Raji (cell line): ENCODE results near the gene FBXO42.

Experiments used
- POLR2A ChIP-seq: IDR thresholded peaks from 2 replicates; pipeline ENCODE4 v1.6.1; 2011; ENCODE audit warnings: low read depth, low read length, control low read depth; ENCODE audit not compliant: insufficient read depth

The FBXO42 gene

DNA sequence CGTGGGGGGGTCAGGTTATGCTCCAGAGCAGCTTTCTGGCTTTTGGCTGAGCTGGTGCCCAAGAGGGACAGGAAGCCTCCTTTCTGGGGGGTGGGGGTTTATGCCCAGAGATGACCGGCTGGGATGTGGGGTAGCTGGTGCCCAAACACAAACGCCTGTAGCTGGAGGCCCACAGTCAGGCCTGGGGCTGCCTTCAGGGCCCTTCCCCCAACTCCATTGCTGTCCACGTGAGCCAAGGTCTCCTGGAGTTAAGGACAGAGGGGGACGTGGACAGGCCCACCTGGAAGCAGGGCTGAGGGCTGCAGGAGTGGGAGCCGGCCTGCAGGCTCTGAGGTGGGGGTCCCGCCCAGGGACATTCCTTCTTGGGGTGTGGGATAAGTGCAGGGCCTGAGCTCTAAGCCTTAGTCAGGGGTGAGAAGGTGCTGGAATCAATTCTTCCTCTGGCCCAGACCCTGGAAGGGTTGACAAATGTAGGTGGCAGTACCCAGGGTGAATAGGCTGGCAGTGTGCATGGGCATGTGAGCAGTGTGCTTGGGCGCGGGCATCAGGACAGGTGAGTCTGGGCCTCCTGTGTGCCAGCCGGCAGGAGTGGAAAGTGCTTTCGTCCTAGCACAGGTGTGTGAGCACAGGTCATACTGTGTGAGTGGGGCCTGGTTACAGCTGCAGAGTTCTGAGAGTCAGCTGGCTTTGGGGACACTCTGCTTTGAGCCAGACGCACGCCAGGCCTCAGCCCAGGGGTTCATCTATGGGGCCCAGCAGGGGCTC lies 122.1 kb downstream of the FBXO42 start:
- TF ChIP-seq POLR2A: no peak

DNA sequence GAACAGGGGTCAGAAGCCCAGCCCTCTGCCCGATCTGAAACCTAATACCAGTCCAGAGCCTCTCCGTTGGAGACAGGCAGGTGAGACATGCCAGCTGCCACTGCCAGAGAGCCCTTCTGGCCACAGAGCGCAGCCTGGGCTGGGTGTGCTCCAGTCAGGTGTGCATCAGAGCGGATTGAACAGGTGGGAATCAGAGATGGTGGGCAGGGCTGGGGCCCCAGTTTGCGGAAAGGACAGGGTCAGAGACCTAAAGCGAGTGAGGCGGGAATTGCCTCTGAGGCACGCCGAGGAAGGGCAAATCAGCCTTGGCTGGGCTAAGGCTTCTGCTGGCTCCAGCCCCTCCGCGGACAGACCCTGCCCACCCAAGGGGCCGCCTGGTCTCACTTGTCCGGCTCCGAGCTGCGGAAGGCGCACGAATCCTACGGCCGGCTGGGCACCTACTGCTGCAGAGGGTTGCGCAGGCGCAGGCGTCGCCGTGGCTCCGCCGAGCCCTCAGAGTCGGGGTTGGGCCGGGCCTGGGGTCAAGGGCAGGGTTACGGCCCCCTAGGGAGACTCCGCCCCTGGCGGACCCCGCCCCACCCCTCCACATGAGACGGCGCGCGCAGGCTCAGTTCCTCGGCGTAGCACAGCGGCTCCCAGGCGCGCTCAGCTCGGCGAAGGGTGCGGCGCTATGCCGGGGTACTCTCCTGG lies 125.6 kb downstream of the FBXO42 start:
- TF ChIP-seq POLR2A: no peak

DNA sequence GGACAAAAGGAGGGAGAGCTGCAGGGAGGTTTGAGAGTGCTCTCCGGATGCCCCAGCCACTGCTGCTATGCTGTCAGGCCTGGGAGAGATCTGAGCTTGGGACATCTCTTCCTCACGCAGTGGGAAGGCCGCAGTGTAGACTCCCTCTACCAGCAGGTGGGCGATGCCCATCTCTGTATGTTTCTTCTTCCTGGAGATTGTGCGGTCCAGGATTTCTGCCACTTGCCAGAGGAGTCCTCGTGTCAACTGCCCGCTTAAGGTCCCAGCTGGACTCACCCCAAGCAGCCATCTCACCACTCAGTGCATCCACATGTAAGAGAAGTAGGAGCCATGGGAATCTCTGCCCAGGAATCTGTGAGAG lies 126.2 kb downstream of the FBXO42 start:
- TF ChIP-seq POLR2A: no peak

DNA sequence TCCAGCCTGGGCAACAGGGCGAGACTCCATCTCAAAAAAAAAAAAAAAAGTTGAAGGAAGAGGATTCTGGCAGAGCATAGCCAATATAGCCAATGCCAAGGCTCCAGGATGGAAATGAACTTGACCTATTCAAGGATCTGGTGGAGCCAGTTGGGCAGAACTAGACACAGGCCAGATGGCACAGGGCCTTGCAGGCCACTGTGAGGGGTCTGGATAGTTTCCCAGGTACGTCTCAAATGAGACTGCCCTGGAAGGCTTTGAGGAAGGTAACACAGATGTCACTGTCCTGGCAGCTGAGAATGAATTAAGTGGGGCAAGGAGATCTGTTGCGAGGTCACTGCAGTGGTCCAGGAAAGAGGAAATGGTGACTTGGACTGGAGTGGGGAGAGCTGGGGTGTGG lies 127.8 kb downstream of the FBXO42 start:
- no peak for TF ChIP-seq POLR2A

DNA sequence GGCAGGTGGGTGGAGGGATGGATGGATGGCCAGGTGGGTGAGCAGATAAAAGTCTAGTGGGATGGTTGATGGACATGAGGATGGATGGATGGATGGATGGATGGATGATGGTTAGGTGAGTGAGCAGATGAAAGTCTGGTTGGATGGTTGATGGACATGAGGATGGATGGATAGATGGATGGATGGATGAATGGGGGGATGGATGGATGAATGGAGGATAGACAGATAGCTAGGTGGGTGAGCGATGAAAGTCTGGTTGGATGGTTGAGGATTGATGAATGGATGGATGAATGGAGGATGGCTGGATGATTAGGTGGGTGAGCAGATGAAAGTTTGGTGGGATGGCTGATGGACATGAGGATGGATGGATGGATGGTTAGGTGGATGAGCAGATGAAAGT lies 130.8 kb downstream of the FBXO42 start:
- TF ChIP-seq POLR2A: no peak

DNA sequence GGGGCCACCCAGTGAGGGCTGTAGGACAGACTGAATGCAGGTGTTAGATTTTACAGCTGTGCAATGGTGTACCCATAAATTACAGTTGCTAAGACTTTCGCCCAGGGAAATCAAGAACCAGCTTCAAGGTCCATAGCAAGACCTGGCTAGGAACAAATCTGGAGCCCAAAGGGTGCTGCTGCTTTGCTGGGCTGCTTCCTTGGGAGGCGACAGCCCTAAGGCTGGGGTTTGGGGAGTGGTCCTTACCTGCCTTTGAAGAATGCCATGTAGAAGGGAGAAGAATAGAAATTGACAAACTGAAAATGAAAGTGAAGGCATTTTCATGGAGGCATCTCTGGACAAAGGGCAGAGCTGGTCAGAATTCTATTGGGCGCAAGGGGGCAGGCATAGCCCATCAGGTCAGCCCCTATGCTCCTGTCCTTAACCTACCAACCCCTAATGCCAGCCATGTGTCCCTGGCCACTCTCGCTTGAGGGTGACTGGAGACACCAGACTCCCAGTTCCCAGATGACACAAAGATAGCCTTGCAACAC lies 132.2 kb downstream of the FBXO42 start:
- no peak for TF ChIP-seq POLR2A

DNA sequence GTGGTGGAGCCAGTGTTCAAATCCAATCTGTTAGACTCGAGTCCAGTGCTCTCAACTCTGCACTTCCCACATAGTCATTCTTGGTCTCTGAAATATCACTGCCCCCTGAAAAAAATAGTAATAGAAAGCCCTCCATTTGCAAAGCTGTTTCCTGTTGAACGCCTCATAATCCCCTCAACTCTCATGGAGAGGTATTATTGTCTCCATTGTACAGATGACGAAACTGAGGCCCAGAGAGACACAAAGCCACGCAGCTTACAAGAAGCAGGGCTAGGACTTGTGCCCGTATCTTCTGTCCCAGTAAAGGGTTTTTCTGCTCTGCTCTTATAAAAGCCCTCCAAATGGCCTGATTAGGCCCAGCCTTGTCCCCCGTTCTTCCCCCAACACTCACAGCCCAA lies 133.6 kb downstream of the FBXO42 start:
- no peak for TF ChIP-seq POLR2A

DNA sequence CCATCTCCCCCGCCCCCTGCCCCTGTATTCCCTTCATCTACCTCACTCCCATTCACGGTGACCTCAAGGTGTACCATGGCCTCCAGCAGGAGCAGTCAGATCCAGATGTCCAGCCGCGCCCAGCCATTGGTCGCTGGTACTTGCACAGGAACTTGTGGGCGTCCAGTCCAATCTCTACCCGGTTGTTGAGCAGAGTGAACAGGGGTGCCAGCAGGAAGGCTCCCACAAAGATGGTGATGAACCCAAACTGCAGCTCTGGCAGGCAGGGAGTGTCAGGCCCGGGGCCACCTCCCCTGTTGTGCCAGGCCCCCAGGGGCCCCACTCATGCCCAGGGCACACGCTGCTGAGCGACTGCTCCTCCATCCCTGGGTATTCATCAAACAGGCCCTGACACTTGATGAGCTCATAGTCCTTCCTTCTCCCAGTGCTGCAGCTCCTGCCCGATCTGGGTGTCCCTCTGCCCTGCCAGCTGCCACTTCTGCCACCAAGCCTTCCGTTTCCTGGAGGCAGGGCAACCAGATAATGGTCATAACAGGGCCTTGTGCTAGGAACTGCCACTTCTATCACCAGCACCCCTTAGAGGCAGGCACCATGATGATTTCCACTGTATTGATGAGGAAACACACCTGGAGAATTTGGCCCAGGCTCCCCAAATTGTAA lies 134.1 kb downstream of the FBXO42 start:
- no peak for TF ChIP-seq POLR2A

DNA sequence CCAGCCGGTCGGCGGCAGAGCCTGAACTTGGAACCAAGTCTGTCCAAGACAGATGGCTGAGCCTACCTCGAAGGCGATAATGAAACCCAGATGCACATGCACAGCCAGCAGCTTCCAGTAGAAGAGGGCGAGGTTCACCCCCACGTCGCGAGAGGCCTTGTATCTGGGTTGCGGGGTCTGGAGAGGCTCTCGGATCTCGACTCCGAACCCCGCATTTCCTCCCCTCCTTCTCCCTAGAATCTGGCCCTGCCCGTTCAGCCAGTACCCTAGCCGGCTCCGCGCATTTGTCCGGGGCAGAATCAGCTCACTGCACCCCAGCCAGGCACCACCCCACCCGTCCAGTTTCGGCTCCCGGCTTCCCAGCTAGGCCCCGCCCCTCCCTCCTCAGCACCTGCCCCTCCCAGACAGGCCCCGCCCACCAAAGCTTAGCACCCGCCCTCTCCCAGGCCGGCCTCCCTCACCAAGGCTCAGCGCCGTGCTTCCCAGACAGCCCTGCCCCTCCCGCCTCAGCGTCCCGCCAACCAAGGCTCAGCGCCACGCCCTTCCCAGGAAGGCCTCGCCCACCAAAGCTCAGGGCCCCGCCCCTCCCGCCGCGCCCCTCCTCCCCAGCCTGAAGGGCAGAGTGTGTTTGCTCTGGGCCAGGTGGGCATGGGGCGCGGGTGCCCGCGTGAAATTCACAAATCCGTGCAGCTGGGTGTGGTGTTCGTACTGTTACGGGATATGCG lies 135.1 kb downstream of the FBXO42 start:
- peak; percentile 53 for TF ChIP-seq POLR2A

DNA sequence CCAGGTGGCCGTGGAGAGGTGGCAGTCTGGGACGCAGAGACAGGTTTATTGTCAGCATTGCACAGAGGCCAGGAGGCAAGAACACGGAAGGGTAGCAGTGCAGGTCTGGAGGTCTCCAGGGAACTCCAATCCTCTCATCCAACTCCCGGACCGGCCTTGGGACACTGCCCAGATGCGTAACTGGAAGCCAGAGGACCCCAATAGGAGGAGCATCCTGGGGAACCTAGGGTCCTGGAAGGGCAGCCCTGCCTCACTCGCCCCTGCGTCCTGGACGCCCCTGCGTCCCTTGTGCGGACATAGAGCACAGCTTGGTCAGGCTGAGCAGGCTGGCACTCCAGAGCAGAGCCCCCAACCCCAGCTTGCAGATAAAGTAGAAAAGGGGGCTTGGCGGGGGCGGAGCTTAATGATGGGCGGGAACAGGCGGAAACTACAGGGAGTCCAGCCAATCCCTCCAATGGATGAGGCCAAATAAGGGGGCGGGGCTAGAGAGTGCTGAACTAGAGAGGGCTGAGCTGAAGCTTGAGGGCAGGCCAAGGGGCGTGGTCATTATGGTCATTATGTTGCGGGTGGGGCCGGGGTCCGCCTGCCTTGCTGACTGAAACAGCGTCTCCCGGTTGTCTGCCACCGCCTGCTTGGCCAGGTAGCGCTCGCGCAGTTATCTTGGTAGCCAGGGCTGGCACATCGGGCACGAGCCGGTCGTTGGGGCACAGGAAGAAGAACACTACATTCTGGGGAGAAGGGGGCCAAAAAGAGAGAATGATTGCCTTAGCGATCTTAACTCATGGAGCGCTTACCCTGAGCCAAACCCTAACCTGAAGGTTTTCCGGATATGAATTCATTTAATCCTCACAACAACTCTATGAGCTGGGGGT lies 136.2 kb downstream of the FBXO42 start:
- no peak for TF ChIP-seq POLR2A

DNA sequence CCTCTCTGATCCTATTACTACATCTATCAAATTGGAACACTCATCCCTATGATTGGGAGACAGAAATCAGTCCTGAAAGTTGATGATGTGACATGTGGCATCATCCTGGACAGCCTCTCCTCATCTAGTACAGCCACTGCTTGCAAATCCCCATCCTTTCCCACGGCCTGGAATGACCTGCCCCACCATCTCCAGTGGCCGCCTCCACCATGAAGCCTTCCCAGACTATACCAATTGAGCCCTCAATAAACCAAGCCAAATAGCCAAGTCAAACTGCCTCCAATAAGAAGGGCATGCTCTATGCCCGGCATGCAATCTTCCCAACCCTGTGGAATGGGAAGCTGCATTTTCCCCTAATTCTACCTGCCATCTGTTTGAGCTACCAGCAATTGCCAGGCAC lies 139.3 kb downstream of the FBXO42 start:
- TF ChIP-seq POLR2A: no peak

DNA sequence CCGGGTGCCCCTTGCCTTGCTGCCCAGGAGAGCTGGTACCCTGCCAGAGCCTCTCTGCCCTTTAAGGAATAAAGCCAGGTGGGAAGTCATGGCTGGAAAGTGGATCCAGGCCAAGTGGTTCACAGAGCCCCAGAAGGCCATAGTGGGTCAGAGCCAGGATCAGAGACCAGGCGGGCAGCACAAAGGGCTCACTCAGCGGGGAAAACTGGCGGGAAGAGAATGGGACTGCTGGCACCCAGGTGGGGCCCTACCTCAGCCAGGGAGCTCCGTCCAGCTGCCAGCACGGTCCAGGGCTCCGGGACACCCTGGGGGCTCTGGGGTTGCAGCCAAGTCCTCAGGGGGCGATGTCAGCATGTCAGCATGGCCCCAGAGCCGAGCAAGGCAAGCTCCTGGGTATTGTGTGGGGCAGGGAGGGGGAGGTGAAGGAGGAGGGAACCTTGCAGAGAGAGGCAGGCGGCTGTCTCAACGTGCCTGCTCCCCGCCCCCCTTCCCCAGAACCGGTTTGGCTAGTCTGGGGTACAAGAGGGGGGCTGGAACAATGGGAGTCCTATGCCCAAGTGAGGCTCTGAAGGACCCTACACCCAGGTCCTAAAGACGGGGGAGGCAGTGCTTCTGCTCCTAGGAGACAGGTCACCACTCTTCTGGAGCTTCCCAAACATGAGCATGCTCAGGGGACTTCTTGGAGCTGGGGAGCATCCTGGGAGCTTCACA lies 139.9 kb downstream of the FBXO42 start, which contains the start of gene ARHGEF19:
Gene ARHGEF19 (minus strand): TSS at position 402 of the 711 bp plus-strand sequence. CDS start 3,598 bp downstream, outside the sequence.
- no peak for TF ChIP-seq POLR2A

DNA sequence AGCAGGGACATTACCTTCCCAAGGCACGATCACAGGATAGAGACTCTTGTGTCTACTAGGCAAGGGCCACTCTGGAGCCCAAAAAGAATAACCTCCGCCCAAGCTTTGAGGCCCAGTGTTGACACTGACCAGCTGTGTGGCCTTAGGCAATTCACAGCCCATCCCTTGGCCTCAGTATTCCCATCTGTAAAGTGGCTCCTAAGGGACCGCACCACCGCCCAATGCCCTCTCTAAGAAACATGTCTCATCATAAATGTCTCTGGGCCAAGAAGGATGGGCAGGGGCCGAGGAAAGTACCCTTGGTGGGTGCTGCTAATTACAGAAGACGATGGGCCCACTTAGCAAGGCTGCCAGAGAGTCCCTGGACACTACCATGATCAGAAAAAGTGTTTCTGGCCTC lies 140.5 kb downstream of the FBXO42 start:
- TF ChIP-seq POLR2A: no peak

DNA sequence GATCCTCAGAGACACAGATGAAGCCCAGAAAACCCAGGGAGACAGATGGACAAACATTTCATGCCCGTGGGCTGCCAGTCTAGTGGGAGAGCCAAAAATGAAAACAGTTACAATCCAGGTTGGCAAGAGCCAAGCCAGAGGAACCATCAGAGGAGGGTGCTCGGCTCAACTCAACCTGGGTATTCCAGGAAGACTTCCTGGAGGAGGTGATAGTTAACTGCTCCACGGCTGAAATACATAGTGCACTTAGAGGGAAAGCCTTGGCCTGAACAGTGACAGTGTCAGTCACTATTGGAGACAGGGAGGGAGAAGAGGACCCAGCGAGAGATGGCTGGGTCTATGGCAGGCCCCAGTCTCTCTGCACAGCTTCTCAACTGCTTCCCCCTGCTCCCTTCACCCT lies 141.7 kb downstream of the FBXO42 start:
- no peak for TF ChIP-seq POLR2A
